Upper lobe of left lung (tissue), 4 donors: Measurements from ENCODE around the gene LSM14B.

Experiments used
- CTCF ChIP-seq, 6 experiments: fragments of 450-650 bp in 4 of 6; fragments of 200-600 bp in 2 of 6; sonication (generic) in 2 of 6; IDR thresholded peaks; one replicate each; pipeline ENCODE4 v1.5.1; 2016 to 2019; ENCODE audit warnings: antibody characterized with exemption in 6 of 6
- POLR2A ChIP-seq, 4 donors: fragments of 450-650 bp; IDR thresholded peaks; one replicate each; pipeline ENCODE4 v1.5.1; 2016 to 2017; ENCODE audit warnings: antibody characterized with exemption in 4 of 4, mild to moderate bottlenecking in 2 of 4
- POLR2AphosphoS5 ChIP-seq, 2 donors: sonication (generic); formaldehyde crosslinking; IDR thresholded peaks; one replicate each; pipeline ENCODE4 v1.5.1; 2017; ENCODE audit warnings: antibody characterized with exemption in 2 of 2

GRCh38 chr20:62160253-62160652 lies 38.0 kb downstream of the LSM14B start:
- TF ChIP-seq CTCF (IDR thresholded peaks at IDR 0.05) = no peak
- no peak for TF ChIP-seq POLR2AphosphoS5 (IDR thresholded peaks at IDR 0.05)
- TF ChIP-seq POLR2A (IDR thresholded peaks at IDR 0.05) = no peak
